PC-3 (cell line): ENCODE data around the gene TMEM171. TPM values are rescaled to one million over a fixed set of nuclear protein-coding genes. Genes with fewer than 3 reads are reported as not detected.

Experiments
- ATAC-seq: fragments of 200-7000 bp; cut with Tn5 transposase; 2 replicates; pipeline ENCODE4 v1.9.1; 2020; ENCODE audit warnings: mild to moderate bottlenecking, moderate library complexity
- BruUV-seq: library from RNA; stranded (reverse); fragments of 400-500 nt; replicated peaks from 2 replicates; lab custom pipeline; 2021; lab: Mats Ljungman, UMichigan
- CTCF ChIA-PET: fragments of 300-600 bp; sonication (Branson Sonifier 250); formaldehyde crosslinking; loops from one replicate; lab custom pipeline; 2022; ENCODE audit warnings: antibody characterized with exemption; lab: Charles Lee
- POLR2A ChIA-PET: fragments of 300-600 bp; sonication (Branson Sonifier 250); formaldehyde crosslinking; loops from one replicate; lab custom pipeline; 2022; ENCODE audit warnings: antibody characterized with exemption; ENCODE audit not compliant: unreplicated experiment; lab: Charles Lee
- DNase-seq: peaks from one replicate; pipeline ENCODE4 v3.0.0-alpha.2; 2015
- H2AFZ ChIP-seq: fragments of 300-600 bp; sonication (generic); 2 replicates; pipeline ENCODE4 v1.6.0; 2016; ENCODE audit warnings: antibody characterized with exemption, low read length
- H3F3A ChIP-seq: fragments of 300-600 bp; sonication (generic); one replicate; pipeline ENCODE4 v1.6.0; 2017; ENCODE audit warnings: antibody characterized with exemption, low read length, control low read depth, mild to moderate bottlenecking; ENCODE audit not compliant: unreplicated experiment
- H3K27ac ChIP-seq: fragments of 300-600 bp; sonication (generic); 2 replicates; pipeline ENCODE4 v1.5.1; 2016; ENCODE audit warnings: mild to moderate bottlenecking, low read length
- H3K27me3 ChIP-seq: fragments of 300-600 bp; sonication (generic); 2 replicates; pipeline ENCODE4 v1.6.1; 2016; ENCODE audit warnings: low read length, mixed read lengths
- H3K36me3 ChIP-seq: fragments of 300-600 bp; sonication (generic); 2 replicates; pipeline ENCODE4 v1.6.1; 2016; ENCODE audit warnings: low read depth, mixed run types, low read length, mixed read lengths
- H3K4me1 ChIP-seq: fragments of 300-600 bp; sonication (generic); 2 replicates; pipeline ENCODE4 v1.5.1; 2016; ENCODE audit warnings: low read length; ENCODE audit not compliant: insufficient read depth
- H3K4me2 ChIP-seq: fragments of 300-600 bp; sonication (generic); 2 replicates; pipeline ENCODE4 v1.6.0; 2016; ENCODE audit warnings: low read length
- H3K4me3 ChIP-seq: fragments of 300-600 bp; sonication (generic); 2 replicates; pipeline ENCODE4 v1.5.1; 2016; ENCODE audit warnings: mild to moderate bottlenecking, low read length, mixed read lengths
- H3K79me2 ChIP-seq: fragments of 300-600 bp; sonication (generic); 2 replicates; pipeline ENCODE4 v1.6.1; 2017; ENCODE audit warnings: low read length, mixed read lengths
- H3K9ac ChIP-seq: fragments of 300-600 bp; sonication (generic); 2 replicates; pipeline ENCODE4 v1.6.0; 2016; ENCODE audit warnings: mild to moderate bottlenecking, low read length
- H3K9me2 ChIP-seq: fragments of 300-600 bp; sonication (generic); replicated peaks from 2 replicates; pipeline ENCODE4 v1.6.1; 2016; ENCODE audit warnings: mixed run types, low read length, mixed read lengths
- H3K9me3 ChIP-seq: fragments of 300-600 bp; sonication (generic); 2 replicates; pipeline ENCODE4 v1.6.1; 2016; ENCODE audit warnings: low read length, mixed read lengths
- H4K20me1 ChIP-seq: fragments of 300-600 bp; sonication (generic); 2 replicates; pipeline ENCODE4 v1.6.1; 2016; ENCODE audit warnings: low read length, mixed read lengths
- EZH2 ChIP-seq: fragments of 300-600 bp; sonication (generic); IDR thresholded peaks from one replicate; pipeline ENCODE4 v1.6.1; 2017; ENCODE audit warnings: antibody characterized with exemption, mild to moderate bottlenecking, low read length; ENCODE audit not compliant: unreplicated experiment
- EZH2phosphoT487 ChIP-seq: fragments of 300-600 bp; sonication (generic); IDR thresholded peaks from 2 replicates; pipeline ENCODE4 v1.6.1; 2018; ENCODE audit warnings: mild to moderate bottlenecking, antibody characterized with exemption, low read length, borderline replicate concordance
- intact Hi-C: fragments of 100-400 bp; cut with micrococcal nuclease; formaldehyde crosslinking; loops from 2 replicates; pipeline ENCODE4 v1.9.0; 2023
- total RNA-seq: library from RNA; depleted of rRNA; stranded (reverse); fragments of >200 nt; gene quantifications from 2 replicates; pipeline ENCODE4 v1.2.3, GENCODE V29; 2014
- TF ChIP-seq, protein P1 (sequence below): fragments of 300-600 bp; sonication (generic); conservative IDR thresholded peaks from 2 replicates; pipeline ENCODE4 v1.5.1; 2017; ENCODE audit warnings: antibody characterized with exemption, low read depth, mild to moderate bottlenecking, low read length

TMEM171 gene
- total RNA-seq, 1 experiment from 2014 or later: 1.8 TPM

DNA sequence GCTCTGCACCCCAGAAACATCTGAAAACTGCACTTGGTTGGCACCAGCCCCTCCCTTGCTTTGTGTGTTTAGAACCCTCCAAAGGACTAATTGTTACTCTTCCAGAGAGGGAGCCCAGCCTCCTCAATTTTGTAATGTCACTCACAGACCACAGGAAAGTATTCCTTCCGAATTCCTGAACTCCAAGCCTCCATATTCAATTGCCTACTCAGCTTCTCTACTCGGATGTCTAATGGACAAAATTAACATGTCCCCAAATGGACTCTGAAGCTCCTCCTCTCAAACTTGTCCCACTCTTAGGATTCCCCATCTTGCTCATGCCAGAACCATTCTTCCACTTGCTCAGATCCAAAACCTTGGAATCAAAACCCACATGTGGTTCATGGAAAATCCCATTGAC lies 3.9 kb upstream of the TMEM171 start:
- Histone ChIP-seq H3K79me2 (no peaks in the 10 kb centered on the region), H3K4me2 (no peak overlapping the region), H3K27me3 (no peaks in the 10 kb centered on the region), H3K9me3 (no peaks in the 10 kb centered on the region), H3K27ac (no peak overlapping the region), H4K20me1 (no peaks in the 10 kb centered on the region), H3K36me3 (no peaks in the 10 kb centered on the region), H3K9me2 (no peaks in the 10 kb centered on the region), H3K4me3 (no peak overlapping the region), H3F3A (no peaks in the 10 kb centered on the region), H3K9ac (no peak overlapping the region), H2AFZ (no peak overlapping the region), H3K4me1 (peaks cover 24% of the 10 kb centered on the region)
- intact Hi-C loops: no loop called here
- DNase-seq (no peak), ATAC-seq (no peak)
- POLR2A ChIA-PET: no interaction called here
- BruUV-seq: no TSS peak
- TF ChIP-seq, protein P1, sequence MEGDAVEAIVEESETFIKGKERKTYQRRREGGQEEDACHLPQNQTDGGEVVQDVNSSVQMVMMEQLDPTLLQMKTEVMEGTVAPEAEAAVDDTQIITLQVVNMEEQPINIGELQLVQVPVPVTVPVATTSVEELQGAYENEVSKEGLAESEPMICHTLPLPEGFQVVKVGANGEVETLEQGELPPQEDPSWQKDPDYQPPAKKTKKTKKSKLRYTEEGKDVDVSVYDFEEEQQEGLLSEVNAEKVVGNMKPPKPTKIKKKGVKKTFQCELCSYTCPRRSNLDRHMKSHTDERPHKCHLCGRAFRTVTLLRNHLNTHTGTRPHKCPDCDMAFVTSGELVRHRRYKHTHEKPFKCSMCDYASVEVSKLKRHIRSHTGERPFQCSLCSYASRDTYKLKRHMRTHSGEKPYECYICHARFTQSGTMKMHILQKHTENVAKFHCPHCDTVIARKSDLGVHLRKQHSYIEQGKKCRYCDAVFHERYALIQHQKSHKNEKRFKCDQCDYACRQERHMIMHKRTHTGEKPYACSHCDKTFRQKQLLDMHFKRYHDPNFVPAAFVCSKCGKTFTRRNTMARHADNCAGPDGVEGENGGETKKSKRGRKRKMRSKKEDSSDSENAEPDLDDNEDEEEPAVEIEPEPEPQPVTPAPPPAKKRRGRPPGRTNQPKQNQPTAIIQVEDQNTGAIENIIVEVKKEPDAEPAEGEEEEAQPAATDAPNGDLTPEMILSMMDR: no peak
- TF ChIP-seq EZH2 (no peak), EZH2phosphoT487 (no peak)
- CTCF ChIA-PET: no interaction called here

DNA sequence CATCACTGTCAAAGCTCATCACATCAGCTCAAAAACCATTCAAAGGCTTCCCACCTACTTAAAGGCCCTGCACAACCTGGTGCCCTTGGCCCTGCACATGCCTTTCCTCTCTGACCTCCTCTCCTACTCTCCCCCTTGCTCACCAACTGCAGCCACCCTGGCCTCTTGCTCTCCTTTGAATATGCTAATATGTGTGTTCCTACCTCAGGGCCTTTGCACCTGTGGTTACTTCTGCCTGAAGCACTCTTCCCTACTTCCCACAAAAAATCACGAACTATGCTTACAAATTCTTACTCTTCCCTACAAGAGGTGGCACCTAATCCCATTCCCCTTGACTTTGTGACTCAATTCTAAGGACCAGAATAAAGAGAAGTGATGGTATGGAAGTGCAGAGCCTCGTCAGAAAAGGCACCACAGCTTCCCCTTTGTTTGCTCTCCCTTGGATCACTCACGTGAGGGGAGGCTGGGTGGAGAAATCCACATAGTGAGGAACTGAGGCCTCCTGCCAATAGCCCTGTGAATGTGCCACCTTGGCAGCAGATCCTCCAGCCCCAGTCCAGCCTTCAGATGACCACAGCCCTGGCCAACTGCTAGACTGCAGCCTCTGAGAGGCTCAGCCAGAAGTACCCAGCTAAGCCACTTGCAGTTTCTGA lies 3.2 kb upstream of the TMEM171 start:
- no peaks in the 10 kb centered on the region for H4K20me1 ChIP-seq
- H3K9me2 ChIP-seq: no peaks in the 10 kb centered on the region
- H3F3A ChIP-seq: no peaks in the 10 kb centered on the region
- H3K79me2 ChIP-seq: no peaks in the 10 kb centered on the region
- TF ChIP-seq EZH2phosphoT487: no peak
- TF ChIP-seq, protein P1: no peak
- no peak for TF ChIP-seq EZH2
- ChIA-PET POLR2A (no interaction called here), CTCF (no interaction called here)
- no peaks in the 10 kb centered on the region for H3K36me3 ChIP-seq
- no TSS peak for BruUV-seq
- intact Hi-C loops: no loop called here
- no peak overlapping the region for H3K27ac ChIP-seq
- H3K9ac ChIP-seq: no peak overlapping the region
- H3K9me3 ChIP-seq: no peaks in the 10 kb centered on the region
- no peak for ATAC-seq
- H3K4me1 ChIP-seq: peaks cover 31% of the 10 kb centered on the region
- H3K4me3 ChIP-seq: no peak overlapping the region
- no peak for DNase-seq
- no peaks in the 10 kb centered on the region for H3K27me3 ChIP-seq
- H3K4me2 ChIP-seq: no peak overlapping the region
- no peak overlapping the region for H2AFZ ChIP-seq

DNA sequence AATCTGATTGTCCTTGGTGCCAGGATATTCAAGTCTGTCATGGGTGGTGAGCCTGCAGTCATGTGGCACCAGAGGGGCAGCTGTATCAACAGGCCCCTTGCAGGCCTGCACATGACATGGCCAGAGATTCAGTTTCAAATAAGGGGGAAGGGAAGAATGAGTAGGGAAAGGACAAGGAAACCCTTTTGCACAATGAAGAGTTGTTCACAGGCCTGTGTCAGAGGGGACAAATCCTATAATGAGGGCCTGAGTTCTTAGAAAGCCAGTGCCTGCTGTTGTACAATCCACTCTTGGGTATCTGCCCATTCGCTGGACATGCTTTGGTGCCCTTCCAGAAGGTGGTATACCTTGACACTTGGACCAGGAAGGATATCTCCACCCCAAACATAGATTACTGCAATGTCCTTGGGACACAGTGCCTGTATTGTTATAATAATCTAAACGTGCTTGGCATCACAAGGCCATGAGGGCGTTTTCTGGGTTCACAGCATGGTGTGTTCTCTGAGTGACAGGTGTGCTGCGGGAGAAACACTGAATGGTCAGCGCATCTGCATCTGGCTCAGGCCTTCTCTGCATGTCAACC lies 1.9 kb upstream of the TMEM171 start:
- no peak for ATAC-seq
- intact Hi-C loops: no loop called here
- Histone ChIP-seq H2AFZ (no peak overlapping the region), H3F3A (no peaks in the 10 kb centered on the region), H3K4me2 (no peak overlapping the region), H3K4me1 (peaks cover 43% of the 10 kb centered on the region), H4K20me1 (no peaks in the 10 kb centered on the region), H3K9me3 (no peaks in the 10 kb centered on the region), H3K9me2 (no peaks in the 10 kb centered on the region), H3K4me3 (no peak overlapping the region), H3K79me2 (no peaks in the 10 kb centered on the region), H3K36me3 (no peaks in the 10 kb centered on the region), H3K27ac (no peak overlapping the region), H3K9ac (no peak overlapping the region), H3K27me3 (no peaks in the 10 kb centered on the region)
- CTCF ChIA-PET: no interaction called here
- TF ChIP-seq EZH2 (no peak), EZH2phosphoT487 (no peak)
- TF ChIP-seq, protein P1: no peak
- DNase-seq: no peak
- no TSS peak for BruUV-seq
- POLR2A ChIA-PET: no interaction called here
